Neural progenitor cell (in vitro differentiated cells): ENCODE measurements around the gene AUNIP. TPM values are rescaled to one million over a fixed set of nuclear protein-coding genes. Genes with fewer than 3 reads are reported as not detected.

Experiments
- DNase-seq: peaks from one replicate; pipeline ENCODE4 v3.0.0-alpha.2; 2016; ENCODE audit warnings: low spot score
- H2AFZ ChIP-seq: fragments of 200-600 bp; sonication (generic); replicated peaks from 2 replicates; pipeline ENCODE4 v1.6.1; 2016; ENCODE audit warnings: antibody characterized with exemption
- H3F3A ChIP-seq: fragments of 200-600 bp; sonication (generic); 2 replicates; pipeline ENCODE4 v1.6.1; 2016; ENCODE audit warnings: antibody characterized with exemption, low read depth
- H3K27ac ChIP-seq: fragments of 200-600 bp; sonication (generic); 2 replicates; pipeline ENCODE4 v1.5.1; 2016; ENCODE audit warnings: mild to moderate bottlenecking
- H3K27me3 ChIP-seq: fragments of 200-600 bp; sonication (generic); 2 replicates; pipeline ENCODE4 v1.6.1; 2016; ENCODE audit warnings: mild to moderate bottlenecking, moderate library complexity
- H3K36me3 ChIP-seq: fragments of 200-600 bp; sonication (generic); 2 replicates; pipeline ENCODE4 v1.5.1; 2016
- H3K4me1 ChIP-seq: fragments of 200-600 bp; sonication (generic); 2 replicates; pipeline ENCODE4 v1.6.1; 2016; ENCODE audit warnings: mixed run types
- H3K4me2 ChIP-seq: fragments of 200-600 bp; sonication (generic); 2 replicates; pipeline ENCODE4 v1.6.1; 2016
- H3K4me3 ChIP-seq: fragments of 200-600 bp; sonication (generic); 2 replicates; pipeline ENCODE4 v1.5.1; 2016
- H3K79me2 ChIP-seq: fragments of 200-600 bp; sonication (generic); 2 replicates; pipeline ENCODE4 v1.6.1; 2016; ENCODE audit warnings: low read depth
- H3K9ac ChIP-seq: fragments of 200-600 bp; sonication (generic); 2 replicates; pipeline ENCODE4 v1.6.1; 2016
- H3K9me3 ChIP-seq: fragments of 200-600 bp; sonication (generic); 2 replicates; pipeline ENCODE4 v1.5.1; 2016; ENCODE audit warnings: low read depth
- H4K20me1 ChIP-seq: fragments of 200-600 bp; sonication (generic); 2 replicates; pipeline ENCODE4 v1.6.1; 2016; ENCODE audit warnings: low read depth
- H3K27ac Mint-ChIP-seq: 3 replicates; pipeline ENCODE4 v1.8.0; 2021; ENCODE audit warnings: mixed read lengths
- H3K27me3 Mint-ChIP-seq: 2 replicates; pipeline ENCODE4 v1.8.0; 2022; ENCODE audit warnings: low read depth, mild to moderate bottlenecking, inconsistent platforms, moderate library complexity, mixed read lengths; ENCODE audit not compliant: insufficient read depth
- H3K36me3 Mint-ChIP-seq: 3 replicates; pipeline ENCODE4 v1.8.0; 2021; ENCODE audit warnings: mixed read lengths
- H3K4me1 Mint-ChIP-seq: 3 replicates; pipeline ENCODE4 v1.8.0; 2021; ENCODE audit warnings: mixed read lengths
- H3K4me3 Mint-ChIP-seq: 3 replicates; pipeline ENCODE4 v1.8.0; 2021; ENCODE audit warnings: mild to moderate bottlenecking, moderate library complexity, mixed read lengths
- H3K9me3 Mint-ChIP-seq: 3 replicates; pipeline ENCODE4 v1.8.0; 2020; ENCODE audit warnings: mixed read lengths
- EZH2 ChIP-seq: fragments of 200-600 bp; sonication (generic); IDR thresholded peaks from 2 replicates; pipeline ENCODE4 v1.6.1; 2017; ENCODE audit warnings: antibody characterized with exemption, mild to moderate bottlenecking, moderate library complexity
- EZH2phosphoT487 ChIP-seq: fragments of 200-600 bp; sonication (generic); IDR thresholded peaks from 2 replicates; pipeline ENCODE4 v1.6.1; 2017; ENCODE audit warnings: antibody characterized with exemption
- total RNA-seq: library from RNA; depleted of rRNA; stranded (reverse); fragments of >200 nt; gene quantifications from 2 replicates; pipeline ENCODE4 v1.2.3, GENCODE V29; 2015; ENCODE audit warnings: low replicate concordance
- TF ChIP-seq, protein P1 (sequence below): fragments of 200-600 bp; sonication (generic); IDR thresholded peaks from 2 replicates; pipeline ENCODE4 v1.5.1; 2017; ENCODE audit warnings: antibody characterized with exemption, mild to moderate bottlenecking

Gene AUNIP
- total RNA-seq, 1 donor from 2014 or later, result 15.2 TPM

DNA sequence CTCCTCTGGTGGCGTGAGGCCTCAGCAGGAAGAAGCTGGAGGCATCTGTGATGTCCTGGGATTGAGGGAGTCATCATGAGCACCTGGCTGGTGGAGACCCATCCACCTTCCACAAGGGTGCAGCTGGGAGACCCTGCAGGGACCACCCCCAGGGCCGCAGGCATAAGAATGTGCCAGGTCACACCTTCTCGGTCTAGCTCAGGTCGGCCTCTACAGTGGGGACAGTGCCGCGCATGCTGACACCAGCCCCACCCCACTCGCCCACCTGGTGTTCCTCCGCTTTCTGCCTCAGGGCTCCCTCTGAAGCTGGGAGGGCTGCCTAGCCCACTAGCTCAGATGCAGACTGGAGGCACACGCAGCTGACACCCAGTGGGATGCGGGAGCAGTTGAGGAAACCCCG lies 22.0 kb upstream of the AUNIP start:
- no peaks in the 10 kb centered on the region for H3K4me1 Mint-ChIP-seq
- H3K9me3 Mint-ChIP-seq, result no peaks in the 10 kb centered on the region
- TF ChIP-seq, protein P1, sequence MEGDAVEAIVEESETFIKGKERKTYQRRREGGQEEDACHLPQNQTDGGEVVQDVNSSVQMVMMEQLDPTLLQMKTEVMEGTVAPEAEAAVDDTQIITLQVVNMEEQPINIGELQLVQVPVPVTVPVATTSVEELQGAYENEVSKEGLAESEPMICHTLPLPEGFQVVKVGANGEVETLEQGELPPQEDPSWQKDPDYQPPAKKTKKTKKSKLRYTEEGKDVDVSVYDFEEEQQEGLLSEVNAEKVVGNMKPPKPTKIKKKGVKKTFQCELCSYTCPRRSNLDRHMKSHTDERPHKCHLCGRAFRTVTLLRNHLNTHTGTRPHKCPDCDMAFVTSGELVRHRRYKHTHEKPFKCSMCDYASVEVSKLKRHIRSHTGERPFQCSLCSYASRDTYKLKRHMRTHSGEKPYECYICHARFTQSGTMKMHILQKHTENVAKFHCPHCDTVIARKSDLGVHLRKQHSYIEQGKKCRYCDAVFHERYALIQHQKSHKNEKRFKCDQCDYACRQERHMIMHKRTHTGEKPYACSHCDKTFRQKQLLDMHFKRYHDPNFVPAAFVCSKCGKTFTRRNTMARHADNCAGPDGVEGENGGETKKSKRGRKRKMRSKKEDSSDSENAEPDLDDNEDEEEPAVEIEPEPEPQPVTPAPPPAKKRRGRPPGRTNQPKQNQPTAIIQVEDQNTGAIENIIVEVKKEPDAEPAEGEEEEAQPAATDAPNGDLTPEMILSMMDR, result no peak
- TF ChIP-seq EZH2 (no peak), EZH2phosphoT487 (no peak)
- Histone ChIP-seq H3K9me3 (no peaks in the 10 kb centered on the region), H3K27ac (no peak overlapping the region), H3F3A (peaks cover 11% of the 10 kb centered on the region), H3K9ac (no peak overlapping the region), H3K4me2 (no peak overlapping the region), H3K4me3 (no peak overlapping the region), H3K27me3 (peaks cover 18% of the 10 kb centered on the region), H3K36me3 (no peaks in the 10 kb centered on the region), H3K4me1 (no peaks in the 10 kb centered on the region), H3K79me2 (no peaks in the 10 kb centered on the region), H4K20me1 (no peaks in the 10 kb centered on the region), H2AFZ (no peak overlapping the region)
- no peak overlapping the region for H3K4me3 Mint-ChIP-seq
- H3K27me3 Mint-ChIP-seq, result peaks cover 10% of the 10 kb centered on the region
- peaks cover 6% of the 10 kb centered on the region for H3K36me3 Mint-ChIP-seq
- DNase-seq, result no peak
- H3K27ac Mint-ChIP-seq, result no peak overlapping the region

DNA sequence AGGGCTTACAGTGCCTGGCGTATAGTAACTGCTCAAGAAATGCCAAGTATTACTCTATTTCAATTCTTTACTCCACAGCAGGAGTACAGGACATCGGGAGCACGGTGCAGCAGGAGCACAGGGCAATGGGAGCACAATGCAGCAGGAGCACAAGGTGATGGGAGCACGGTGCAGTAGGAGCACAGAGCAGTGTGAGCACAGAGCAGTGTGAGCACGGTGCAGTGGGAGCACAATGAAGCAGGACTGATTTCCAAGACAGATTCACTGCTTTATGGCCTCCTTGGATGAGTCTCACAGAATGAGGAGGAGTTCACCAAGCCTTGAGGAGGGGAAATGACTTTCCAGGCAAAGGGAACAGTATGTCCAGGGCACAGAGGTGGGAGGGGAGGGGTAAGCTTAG lies 21.3 kb upstream of the AUNIP start:
- Mint-ChIP-seq H3K27ac (no peak overlapping the region), H3K9me3 (no peaks in the 10 kb centered on the region), H3K27me3 (peaks cover 13% of the 10 kb centered on the region), H3K4me3 (no peak overlapping the region), H3K4me1 (peaks cover 3% of the 10 kb centered on the region), H3K36me3 (peaks cover 2% of the 10 kb centered on the region)
- Histone ChIP-seq H3K4me2 (no peak overlapping the region), H3K9ac (no peak overlapping the region), H3K79me2 (no peaks in the 10 kb centered on the region), H3K9me3 (no peaks in the 10 kb centered on the region), H4K20me1 (no peaks in the 10 kb centered on the region), H3F3A (peaks cover 18% of the 10 kb centered on the region), H3K36me3 (no peaks in the 10 kb centered on the region), H2AFZ (no peak overlapping the region), H3K4me3 (no peak overlapping the region), H3K27me3 (peaks cover 23% of the 10 kb centered on the region), H3K27ac (no peak overlapping the region), H3K4me1 (no peaks in the 10 kb centered on the region)
- TF ChIP-seq, protein P1, result no peak
- TF ChIP-seq EZH2 (no peak), EZH2phosphoT487 (no peak)
- DNase-seq, result no peak

DNA sequence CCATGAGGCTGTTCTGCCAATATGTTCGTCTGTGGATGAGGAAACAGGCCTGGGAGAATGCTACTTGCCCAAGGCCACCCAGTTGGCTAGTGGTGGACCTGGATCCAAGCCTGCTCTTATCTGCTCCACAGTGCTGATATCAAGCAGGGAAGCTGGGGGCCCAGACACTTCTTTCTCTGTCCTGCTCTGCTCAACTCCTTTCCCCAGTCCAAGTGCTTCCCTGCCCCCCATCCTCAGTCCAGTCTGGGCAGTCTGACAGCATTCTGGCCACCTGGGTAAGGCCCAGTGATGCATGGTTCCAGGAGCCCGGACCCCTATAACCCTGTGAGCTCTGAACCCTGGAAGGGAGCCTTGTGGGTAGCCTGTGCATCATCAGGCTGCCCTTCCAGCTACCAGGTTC lies 20.4 kb upstream of the AUNIP start:
- H3K4me3 Mint-ChIP-seq, result no peak overlapping the region

More for the DNA sequence above, 20.4 kb upstream of the AUNIP start:
- peaks cover 7% of the 10 kb centered on the region for H3K4me1 Mint-ChIP-seq
- Histone ChIP-seq H3K27me3 (peaks cover 23% of the 10 kb centered on the region), H3K9me3 (no peaks in the 10 kb centered on the region), H3K4me2 (no peak overlapping the region), H3K36me3 (no peaks in the 10 kb centered on the region), H3K4me1 (no peaks in the 10 kb centered on the region), H3K79me2 (no peaks in the 10 kb centered on the region), H4K20me1 (no peaks in the 10 kb centered on the region), H3K4me3 (no peak overlapping the region), H2AFZ (no peak overlapping the region), H3K9ac (no peak overlapping the region), H3K27ac (no peak overlapping the region), H3F3A (peaks cover 21% of the 10 kb centered on the region)
- no peak for DNase-seq
- H3K27ac Mint-ChIP-seq, result peak overlapping the region; percentile 11
- H3K9me3 Mint-ChIP-seq, result no peaks in the 10 kb centered on the region
- TF ChIP-seq EZH2phosphoT487 (no peak), EZH2 (no peak)
- TF ChIP-seq, protein P1, result no peak
- H3K27me3 Mint-ChIP-seq, result peaks cover 17% of the 10 kb centered on the region
- H3K36me3 Mint-ChIP-seq, result peaks cover 2% of the 10 kb centered on the region
